Skeletal muscle cell (primary cell): ENCODE measurements around the gene C15orf62.

Experiments
- DNase-seq: peaks from one replicate; pipeline ENCODE4 v3.0.0-alpha.2; 2010; ENCODE audit warnings: low read depth
- H3K4me3 ChIP-seq: 2 replicates; pipeline ENCODE4 v1.5.1; 2011; ENCODE audit warnings: low read depth, mild to moderate bottlenecking, control low read depth, low read length, moderate library complexity

Gene C15orf62, protein sequence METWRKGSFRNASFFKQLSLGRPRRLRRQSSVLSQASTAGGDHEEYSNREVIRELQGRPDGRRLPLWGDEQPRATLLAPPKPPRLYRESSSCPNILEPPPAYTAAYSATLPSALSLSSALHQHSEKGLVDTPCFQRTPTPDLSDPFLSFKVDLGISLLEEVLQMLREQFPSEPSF

DNA sequence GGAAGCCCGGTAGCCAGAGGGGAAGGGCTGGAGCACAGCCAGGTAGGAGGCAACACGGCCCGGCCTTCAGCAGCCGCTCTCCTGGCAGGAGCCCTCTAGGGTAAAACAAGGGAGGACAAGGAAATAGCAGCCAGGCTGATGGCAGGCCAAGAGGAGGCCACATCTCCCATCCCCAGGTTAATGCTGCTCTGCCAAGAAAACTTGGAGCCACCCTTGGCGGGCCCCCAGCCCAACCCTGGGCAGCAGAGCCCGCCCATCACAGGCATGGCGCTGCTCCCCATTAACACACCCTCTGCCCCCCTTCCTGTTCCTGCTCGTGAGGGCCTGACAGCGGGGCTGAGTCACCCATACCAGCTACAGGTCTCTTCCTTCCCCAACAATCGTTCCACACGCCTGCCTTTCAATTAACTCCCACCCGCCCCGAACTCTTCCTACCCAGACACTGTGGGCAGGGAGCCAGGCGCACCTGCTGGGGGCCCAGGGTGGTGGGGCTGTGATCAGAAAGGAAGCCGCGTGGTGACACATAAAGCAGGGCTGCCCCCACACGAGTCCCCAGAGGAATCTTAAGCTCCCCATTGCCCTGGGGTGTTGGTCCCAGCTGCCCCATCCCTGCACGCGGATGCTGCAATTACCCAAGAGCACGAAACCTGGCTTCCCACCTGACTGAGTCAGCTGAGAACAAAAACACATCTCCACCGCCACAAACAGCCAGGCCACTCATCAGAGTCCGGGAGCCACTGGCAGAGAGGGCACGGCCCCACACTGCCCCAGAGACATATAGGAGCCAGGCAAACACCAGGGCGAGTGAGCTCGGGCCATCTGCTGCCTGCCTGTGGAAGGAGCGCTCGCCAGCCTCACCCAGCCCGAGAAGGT, at the start of gene C15orf62:
Gene C15orf62, plus strand, starts transcription at position 707 of the 873 bp plus-strand sequence. CDS start 516 bp downstream, outside the sequence.
- no peak within 1 kb of the TSS for H3K4me3 ChIP-seq
- DNase-seq = no peak

DNA sequence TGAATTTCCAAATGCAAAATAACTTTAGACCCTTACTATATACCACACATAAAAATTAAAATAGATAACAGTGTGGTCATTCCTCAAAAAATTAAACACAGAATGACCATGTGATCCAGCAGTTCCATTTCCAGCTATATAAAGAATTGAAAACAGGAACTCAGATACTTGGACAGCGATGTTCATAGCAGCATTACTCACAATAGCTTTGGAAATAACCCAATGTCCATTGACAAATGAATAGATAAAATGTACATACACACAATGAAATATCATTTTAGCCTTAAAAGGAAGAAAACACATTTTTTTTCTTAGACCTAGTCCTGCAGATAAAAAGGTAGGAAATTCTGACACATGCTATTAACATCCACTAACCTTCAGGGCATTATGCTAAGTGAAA, 48.1 kb upstream of the C15orf62 start:
- DNase-seq = no peak

DNA sequence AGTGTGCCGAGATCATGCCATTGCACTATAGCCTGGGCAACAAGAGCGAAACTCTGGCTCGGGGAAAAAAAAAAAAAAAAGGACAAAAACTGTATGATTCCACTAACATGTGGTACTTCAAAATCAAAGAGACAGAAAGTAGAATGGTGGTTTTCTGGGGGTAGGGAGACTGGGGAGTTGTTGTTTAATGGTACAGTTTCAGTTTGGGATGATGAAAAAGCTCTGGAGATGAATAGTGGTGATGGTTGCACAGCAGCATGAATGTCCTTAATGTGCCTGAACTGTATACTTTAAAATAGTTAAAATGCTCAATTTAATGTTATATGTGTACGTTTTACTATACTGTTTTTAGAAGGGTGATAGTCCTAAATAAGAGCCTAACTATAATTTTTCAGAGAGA, 47.4 kb upstream of the C15orf62 start:
- no peak for DNase-seq
- H3K4me3 ChIP-seq = no peak overlapping the region

More for the DNA sequence above, 48.1 kb upstream of the C15orf62 start:
- H3K4me3 ChIP-seq = no peak overlapping the region

DNA sequence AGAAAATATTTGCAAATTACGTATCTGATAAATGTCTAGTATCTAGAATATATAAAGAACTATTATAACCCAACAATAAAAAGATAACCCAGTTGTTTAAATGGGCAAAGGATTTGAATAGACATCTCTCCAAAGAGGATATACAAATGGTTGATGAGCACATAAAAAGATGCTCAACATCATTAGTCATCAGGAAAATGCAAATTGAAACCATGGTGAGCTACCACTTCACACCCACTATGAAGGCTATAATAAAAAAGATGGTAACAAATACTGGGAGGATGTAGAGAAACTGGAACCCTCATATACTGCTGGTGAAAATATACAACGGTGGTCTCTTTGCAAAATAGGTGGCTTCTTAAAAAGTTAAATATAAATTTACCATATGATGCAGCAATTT, 46.8 kb upstream of the C15orf62 start:
- H3K4me3 ChIP-seq = no peak overlapping the region
- DNase-seq = no peak

DNA sequence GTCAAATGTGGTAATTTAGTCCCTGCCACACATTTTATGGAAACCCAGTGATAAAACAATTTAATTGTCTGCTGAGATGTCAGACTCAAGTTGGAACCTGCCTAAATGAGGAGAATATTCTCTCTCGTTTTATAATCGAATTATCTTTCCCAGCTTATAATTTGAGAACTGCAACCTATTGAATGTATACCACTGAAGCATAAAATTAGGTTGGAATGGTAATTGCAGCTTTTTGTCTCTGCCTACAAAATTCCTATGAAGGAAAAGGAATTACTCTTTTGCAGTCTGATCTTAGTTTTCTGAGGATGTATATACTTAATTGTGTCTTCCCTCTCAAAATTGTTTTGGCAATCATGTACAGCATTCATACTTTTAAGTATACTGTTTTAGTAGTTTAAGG, 45.9 kb upstream of the C15orf62 start:
- H3K4me3 ChIP-seq = no peak overlapping the region
- no peak for DNase-seq

DNA sequence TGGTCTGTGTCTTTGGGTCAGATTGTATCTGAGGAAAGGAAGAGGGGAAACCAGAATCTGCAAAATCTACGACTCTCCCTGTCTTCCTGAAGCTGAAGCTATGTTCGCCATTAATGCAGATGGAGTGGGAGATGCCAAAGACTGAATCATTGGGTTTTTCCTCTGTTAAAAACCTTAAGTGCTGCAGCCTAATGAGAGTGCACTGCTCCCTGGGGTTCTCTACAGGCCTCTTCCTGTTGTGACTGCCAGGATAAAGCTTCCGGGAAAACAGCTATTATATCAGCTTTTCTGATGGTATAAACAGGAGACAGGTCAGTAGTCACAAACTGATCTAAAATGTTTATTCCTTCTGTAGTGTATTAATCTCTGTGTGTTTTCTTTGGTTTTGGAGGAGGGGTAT, 38.7 kb upstream of the C15orf62 start:
- H3K4me3 ChIP-seq = no peak overlapping the region

DNA sequence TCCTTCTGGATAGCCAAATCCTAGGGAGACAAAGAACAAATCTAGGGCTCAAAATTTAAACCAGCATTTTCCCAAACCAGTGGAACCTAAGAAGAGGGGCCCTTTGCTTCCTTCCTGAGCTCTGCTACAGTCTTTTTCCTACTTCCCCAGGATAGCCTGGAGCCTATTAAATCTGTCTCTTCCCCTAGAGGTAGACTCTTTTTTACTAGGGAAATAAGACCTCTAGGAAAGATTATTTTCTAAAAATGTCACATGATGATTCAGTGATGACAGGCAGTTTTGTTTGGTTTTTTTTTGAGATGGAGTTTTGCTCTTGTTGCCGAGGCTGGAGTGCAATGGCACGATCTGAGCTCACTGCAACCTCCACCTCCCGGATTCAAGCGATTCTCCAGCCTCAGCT, 33.2 kb upstream of the C15orf62 start:
- H3K4me3 ChIP-seq = no peak overlapping the region
- DNase-seq = no peak

More for the DNA sequence above, 38.7 kb upstream of the C15orf62 start:
- no peak for DNase-seq

DNA sequence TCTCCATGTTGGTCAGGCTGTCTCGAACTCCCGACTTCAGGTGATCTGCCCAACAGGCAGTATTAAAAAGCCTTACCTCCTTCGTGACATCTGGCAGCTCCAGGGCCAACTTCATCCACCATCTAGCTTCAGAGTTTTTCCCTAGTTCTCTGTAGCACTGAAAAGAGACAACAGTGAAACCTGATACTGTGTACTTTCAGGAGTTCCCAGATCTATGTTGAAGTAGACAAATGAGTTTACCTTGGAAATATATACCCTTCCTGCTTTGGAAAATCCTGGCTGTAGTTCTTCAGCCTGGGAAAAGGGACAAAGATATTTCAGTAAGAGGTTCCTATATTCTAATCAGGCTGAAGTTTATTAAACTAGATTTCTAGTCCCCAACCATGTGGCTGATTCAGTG, 32.7 kb upstream of the C15orf62 start:
- no peak overlapping the region for H3K4me3 ChIP-seq
- DNase-seq = no peak

DNA sequence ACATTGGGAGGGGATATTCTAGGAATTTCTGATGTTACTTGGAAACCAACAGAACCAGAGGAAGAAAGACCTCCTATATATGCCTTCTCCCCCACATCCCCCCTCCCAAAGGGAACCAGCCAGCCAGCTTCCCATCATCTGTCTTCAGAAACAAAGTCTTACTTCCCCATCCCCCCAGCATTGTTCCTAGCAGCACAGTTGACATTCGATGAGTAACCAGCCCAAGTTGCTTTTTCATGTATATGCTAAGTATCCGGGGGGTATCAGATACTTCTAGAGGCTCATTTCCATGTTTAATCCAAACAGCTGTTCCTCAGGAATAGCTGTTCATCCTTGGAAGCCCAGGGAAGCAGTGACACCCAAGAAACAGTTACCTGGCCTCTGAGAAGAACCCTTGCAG, 30.7 kb upstream of the C15orf62 start:
- H3K4me3 ChIP-seq = no peak overlapping the region
- no peak for DNase-seq

DNA sequence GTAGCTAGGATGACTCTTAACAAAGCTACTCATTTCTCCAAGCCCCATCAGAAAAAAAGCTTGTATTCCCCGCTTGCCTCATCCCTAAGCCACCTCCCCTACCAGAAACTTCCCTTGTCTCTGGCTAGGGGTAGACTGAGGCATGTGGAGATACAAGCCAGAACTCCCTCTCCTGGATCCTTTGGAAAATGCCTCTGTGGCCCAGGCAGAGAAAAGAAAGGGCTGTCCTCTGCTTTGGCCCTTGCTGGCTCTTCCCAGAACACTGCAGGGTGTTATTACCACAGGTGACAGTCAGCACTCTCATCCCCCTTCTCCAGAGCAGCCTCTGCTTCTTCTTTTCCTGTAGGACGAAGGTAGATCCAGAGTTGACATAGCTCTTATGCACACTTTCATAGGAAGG, 29.9 kb upstream of the C15orf62 start:
- DNase-seq = no peak
- H3K4me3 ChIP-seq = no peak overlapping the region

DNA sequence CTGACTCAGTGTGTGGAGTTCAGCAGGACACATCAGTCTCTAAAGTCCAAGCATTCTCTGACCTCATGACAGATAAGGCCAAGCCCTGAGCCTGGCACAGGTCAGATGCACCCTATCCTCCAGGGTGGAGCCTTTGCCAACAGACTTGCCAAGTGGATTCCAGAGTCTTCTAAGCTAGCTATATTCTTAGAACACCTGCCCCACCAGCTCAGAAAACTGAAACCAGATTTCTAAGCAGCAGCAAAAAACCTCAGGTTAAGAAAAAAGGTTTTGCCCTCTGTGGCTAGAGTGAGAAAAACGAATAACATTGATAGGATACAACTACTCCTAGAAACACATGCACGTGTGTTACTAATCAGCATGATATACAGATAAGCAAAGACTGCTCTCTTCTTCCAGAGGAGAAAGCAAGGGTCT, 26.3 kb upstream of the C15orf62 start:
- no peak overlapping the region for H3K4me3 ChIP-seq
- no peak for DNase-seq

DNA sequence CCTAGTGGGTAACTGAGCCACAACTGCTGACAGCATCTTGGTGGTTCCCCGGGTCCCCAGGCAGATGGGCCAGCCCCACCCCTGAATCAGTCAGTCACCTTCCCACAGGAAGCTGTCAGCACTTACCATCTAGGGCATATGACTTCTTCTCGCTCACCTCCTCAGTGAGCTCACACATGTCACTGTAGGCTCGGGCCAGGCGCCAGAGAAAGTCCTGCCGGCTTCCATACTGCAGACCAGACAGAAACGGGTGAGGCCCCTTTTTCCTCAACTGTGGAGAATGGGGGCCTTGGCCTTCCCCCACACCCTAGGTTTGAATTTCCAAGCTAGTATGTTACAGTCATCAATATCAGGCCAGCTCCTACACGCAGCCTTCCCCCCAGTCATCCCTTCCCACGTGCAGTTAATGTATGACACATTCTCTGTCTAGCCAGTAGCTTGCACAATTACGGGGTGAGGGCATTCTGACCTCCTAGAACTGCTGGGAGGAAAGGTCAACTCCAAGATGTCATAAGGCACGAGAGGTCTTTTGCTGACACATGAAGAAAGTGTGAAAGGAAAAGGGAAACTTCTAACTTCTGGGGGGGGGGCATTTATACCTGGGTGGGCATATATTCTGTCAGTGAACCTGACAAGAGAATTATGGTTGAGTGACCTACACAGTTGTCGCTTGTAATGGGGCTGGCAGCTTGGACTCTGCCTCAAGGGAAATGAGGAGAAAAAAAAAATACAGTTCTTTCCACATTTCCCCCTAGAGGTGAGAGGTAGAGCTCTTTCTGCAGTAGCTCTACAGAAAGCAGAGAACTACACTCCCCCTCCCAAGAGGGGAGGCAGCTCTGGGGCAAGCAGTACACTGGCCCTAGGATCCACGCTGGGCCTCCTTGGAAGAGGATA, 25.6 kb upstream of the C15orf62 start:
- no peak overlapping the region for H3K4me3 ChIP-seq
- peak; percentile 47 for DNase-seq

DNA sequence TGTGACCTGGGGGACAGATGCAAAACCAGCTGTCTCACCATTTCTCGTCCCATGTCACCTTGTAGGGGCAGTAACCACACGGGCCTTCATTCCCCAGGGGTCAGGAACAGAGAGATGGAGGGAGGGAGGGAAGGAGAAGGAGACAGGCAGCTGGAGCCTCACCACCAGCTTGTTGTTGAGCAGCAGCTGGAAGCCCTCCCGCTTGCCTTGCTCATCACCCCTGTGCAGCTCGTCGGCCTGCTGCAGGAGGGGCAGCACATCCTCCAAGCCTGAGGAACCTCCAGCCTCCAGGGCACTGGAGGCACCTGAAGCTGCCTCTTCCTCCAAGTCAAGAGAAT, 25.0 kb upstream of the C15orf62 start:
- DNase-seq = no peak
- no peak overlapping the region for H3K4me3 ChIP-seq

DNA sequence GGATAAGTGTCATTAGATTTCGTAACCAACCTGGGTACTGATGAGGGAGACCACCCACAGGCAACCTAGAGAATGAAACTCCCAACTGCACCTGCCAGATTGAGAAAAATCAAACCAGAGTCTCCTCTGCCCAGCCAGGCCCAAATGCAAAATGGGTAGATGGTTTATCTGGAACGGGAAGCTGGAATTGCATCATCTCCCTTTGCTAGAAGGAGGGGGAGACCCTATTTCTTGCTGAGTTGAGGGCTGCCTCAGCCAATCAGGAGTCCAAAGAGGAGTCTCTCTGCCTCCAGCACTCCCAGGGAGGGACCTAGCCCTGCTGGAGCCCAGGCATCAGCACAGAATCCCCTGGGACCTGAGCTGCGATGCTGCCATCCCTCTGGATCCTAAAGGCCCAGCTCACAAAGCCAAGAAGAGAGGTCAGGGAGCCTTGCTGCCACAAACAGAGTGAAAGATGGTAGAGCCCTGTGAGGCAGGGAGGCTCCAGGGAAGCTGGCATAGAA, 22.8 kb upstream of the C15orf62 start:
- DNase-seq = no peak

DNA sequence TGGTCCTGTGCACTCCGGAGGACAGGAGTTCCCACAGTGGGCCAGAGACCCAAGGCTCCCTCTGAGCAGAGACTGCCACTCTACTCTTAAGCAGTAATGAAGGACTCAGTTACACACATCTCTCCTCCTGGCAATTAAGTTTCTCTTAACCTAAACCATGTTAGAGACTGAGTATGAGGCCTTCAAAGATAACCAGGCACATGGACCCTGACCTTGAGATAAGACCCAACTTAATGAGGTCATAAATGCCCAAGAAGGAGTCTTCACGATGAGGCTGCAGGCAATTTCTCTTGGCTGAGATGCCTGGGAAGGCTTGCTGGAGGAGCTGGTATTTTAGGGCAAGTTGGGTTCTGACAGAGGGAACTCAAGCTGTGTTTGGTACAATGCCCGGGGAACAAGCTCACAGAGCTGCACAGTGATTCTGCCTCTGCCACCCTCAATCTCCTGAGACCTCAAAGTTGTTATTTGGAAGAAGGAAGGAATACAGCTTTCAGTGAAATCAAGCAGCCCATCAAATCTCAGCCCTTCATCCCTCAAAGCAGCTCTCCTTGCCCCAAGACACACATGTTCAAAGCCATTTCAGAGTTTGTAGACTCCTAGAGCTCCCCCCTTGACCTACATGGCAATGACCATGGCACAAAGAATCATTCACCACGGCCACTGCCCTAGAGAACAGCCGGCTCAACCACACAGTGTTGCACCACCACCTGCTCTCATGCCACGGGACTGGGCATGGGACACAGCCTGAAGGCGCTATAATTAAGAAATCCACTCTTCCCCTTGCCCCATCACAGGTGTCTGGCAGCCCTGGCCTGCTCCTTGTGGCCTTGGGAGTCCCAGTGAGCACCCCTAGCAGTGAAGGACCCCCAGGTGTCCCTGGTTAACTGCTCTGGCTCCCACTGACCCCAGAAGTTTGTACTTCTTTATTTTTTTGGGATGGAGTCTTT, 21.8 kb upstream of the C15orf62 start:
- DNase-seq = no peak
- no peak overlapping the region for H3K4me3 ChIP-seq

More for the DNA sequence above, 22.8 kb upstream of the C15orf62 start:
- no peak overlapping the region for H3K4me3 ChIP-seq

DNA sequence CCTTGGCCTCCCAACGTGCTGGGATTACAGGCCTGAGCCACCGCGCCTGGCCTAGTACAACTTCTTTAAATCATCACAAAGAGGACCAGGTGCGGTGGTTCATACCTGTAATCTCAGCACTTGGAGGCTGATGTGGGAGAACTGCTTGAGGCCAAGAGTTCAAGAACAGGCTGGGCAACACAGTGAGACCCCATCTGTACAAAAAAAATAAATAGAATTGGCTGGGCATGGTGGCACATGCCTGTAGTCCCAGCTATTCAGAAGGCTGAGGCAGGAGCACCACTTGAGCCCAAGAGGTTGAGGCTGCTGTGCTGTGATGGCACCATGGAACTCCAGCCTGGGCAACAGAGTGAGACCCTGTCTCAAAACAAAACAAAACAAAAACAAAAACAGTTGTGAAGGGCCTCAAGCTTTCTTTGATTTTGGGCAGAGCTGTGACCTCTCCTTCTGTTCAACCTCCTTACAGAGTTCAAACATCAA, 20.6 kb upstream of the C15orf62 start:
- DNase-seq = no peak
- no peak overlapping the region for H3K4me3 ChIP-seq

DNA sequence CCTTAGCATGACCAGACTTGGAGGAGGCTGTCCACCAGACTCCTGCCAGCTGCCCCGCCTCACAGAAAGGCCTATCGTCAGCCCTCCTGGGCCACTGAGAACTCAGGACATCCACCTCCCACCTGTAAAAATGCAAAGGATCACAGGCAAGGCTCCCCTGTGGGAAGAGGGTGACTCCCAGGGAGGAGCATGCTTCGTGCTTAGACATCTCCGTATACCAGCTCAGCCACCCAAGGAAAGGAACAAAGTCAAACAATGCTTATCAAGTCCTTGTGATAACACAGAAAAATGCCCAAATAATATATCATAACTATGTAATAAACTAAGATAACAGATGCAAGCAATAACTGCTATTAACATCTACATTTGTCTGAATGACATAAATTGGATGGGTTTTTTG, 18.9 kb upstream of the C15orf62 start:
- no peak for DNase-seq
- H3K4me3 ChIP-seq = no peak overlapping the region

DNA sequence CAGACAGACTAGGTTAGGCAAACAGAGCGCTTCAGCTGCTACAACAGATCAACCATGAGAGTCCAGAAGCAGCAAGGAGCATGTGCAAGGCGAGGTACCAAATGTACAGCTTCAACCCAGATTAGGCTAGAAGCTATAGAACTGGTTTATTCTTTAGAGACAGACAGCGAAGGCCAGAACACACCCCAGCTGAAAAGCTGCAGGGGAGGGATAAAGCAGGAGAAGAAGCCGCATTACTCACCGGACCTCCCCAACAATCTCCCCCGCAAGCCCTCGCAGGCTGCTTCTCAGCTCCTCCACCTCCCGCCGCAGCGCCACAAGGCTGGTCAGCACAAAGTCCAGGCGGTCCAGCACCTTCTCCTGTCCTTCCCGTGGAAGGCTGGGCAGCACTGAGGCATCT, 18.0 kb upstream of the C15orf62 start:
- no peak for DNase-seq
- H3K4me3 ChIP-seq = no peak overlapping the region

DNA sequence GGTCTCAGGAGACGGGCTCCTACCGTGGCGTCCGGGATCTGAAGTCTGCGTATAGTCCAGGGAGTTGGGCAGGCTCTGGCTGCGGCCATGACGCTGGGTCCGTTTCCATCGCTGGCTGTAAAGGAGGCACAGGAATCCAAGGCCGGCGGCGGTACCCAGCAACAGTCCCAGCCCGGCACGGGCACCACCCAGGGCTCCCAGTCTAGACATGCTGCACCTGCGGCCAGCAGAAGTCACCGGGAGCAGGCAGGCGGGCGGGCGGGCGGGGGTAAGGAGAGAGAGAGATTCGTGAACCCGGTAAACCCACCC, 15.3 kb upstream of the C15orf62 start:
- H3K4me3 ChIP-seq = peak overlapping the region; percentile 98
- no peak for DNase-seq
